ENCODE measurements around the gene MED15.

MED15 gene

GRCh38 chr22:20625270-20625669 is 117.9 kb downstream of the MED15 start:
- no peak for DNase-seq (ENCODE audit: low read depth)

GRCh38 chr22:20626811-20627210 is 119.4 kb downstream of the MED15 start:
- no peak for DNase-seq (ENCODE audit: low read depth)

GRCh38 chr22:20627432-20627831 is 120.0 kb downstream of the MED15 start:
- DNase-seq (ENCODE audit: low read depth): no peak

- DNase-seq (ENCODE audit: low read depth): no peak
These were observed 120.9 kb downstream of the MED15 start for GRCh38 chr22:20628081-20628939.

GRCh38 chr22:20629401-20629800 is 122.0 kb downstream of the MED15 start:
- DNase-seq (ENCODE audit: low read depth): no peak

GRCh38 chr22:20630873-20631617 is 123.6 kb downstream of the MED15 start:
- no peak for DNase-seq (ENCODE audit: low read depth)

- DNase-seq (ENCODE audit: low read depth): no peak
These were observed 124.7 kb downstream of the MED15 start for GRCh38 chr22:20632082-20632481.

- no peak for DNase-seq (ENCODE audit: low read depth)
These were observed 125.1 kb downstream of the MED15 start for GRCh38 chr22:20632518-20632917.

GRCh38 chr22:20634560-20635226 is 127.3 kb downstream of the MED15 start:
- DNase-seq (ENCODE audit: low read depth): no peak

GRCh38 chr22:20635227-20635591 is 127.8 kb downstream of the MED15 start:
- no peak for DNase-seq (ENCODE audit: low read depth)

GRCh38 chr22:20636075-20636812 is 128.8 kb downstream of the MED15 start:
- no peak for DNase-seq (ENCODE audit: low read depth)

- no peak for DNase-seq (ENCODE audit: low read depth)
These were observed 129.5 kb downstream of the MED15 start for GRCh38 chr22:20636945-20637344.
